CD4-positive, alpha-beta T cell treated with Interleukin-17A for 1 hour (primary cell): ENCODE measurements around the gene RITA1.
"Not testable (repeated sequence)": the region's sequence is repeated elsewhere in the genome, so short reads cannot be mapped to it uniquely, and the experiment has no call there.

Experiments
- DNase-seq: peaks from one replicate; pipeline ENCODE4 v3.0.0-alpha.2; 2020

RITA1 gene, protein sequence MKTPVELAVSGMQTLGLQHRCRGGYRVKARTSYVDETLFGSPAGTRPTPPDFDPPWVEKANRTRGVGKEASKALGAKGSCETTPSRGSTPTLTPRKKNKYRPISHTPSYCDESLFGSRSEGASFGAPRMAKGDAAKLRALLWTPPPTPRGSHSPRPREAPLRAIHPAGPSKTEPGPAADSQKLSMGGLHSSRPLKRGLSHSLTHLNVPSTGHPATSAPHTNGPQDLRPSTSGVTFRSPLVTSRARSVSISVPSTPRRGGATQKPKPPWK

DNA sequence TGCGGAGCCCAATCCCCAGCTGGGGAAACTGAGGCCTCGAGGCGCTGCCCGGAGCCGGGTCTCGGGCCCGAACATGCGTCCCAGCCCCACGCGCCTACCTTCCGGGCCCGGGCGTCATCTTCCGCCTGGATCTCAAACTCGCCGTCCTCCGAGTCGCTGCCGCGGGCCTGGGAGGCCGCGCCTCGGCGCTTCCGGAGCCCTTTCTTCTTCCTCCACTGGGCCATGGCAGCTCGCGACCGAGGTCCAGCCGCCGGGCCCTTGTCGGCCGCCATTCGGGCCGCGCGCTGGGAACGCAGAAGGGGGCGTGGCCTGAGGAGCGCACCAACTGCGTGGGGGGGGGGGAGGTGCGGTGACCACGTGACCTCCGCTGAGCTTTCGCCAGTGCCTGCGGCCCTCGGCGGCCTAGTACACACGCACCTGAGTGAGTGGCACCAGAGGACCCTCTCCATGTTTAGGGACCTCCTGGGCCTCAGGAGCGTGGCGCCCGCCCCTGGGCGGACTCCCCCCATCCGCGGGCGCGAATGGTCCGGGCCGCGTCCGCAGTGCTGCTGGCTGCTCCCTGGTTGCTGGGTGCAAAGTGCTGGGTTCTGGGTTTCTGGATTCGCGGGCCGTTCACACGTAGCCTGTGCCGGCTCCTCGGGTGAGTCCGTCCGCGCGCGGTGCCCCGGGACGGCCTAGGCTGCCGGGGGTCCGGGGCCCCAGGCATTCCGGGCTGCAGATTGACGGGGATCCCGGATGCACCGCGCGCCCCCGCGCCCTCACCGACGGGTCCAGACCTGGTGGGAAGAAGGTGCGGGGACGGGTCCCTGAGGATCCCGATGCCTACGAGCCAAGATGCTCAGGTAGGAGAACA, at the start of gene RITA1, which contains the start of gene DDX54:
RITA1 (plus strand) TSS at position 542 of the 853 bp plus-strand sequence. CDS start 1,026 bp downstream, outside the sequence.
DDX54 (minus strand) TSS at position 299 of the 853 bp plus-strand sequence; CDS start at position 272, 27 bp downstream.
- peak; percentile 84 for DNase-seq

DNA sequence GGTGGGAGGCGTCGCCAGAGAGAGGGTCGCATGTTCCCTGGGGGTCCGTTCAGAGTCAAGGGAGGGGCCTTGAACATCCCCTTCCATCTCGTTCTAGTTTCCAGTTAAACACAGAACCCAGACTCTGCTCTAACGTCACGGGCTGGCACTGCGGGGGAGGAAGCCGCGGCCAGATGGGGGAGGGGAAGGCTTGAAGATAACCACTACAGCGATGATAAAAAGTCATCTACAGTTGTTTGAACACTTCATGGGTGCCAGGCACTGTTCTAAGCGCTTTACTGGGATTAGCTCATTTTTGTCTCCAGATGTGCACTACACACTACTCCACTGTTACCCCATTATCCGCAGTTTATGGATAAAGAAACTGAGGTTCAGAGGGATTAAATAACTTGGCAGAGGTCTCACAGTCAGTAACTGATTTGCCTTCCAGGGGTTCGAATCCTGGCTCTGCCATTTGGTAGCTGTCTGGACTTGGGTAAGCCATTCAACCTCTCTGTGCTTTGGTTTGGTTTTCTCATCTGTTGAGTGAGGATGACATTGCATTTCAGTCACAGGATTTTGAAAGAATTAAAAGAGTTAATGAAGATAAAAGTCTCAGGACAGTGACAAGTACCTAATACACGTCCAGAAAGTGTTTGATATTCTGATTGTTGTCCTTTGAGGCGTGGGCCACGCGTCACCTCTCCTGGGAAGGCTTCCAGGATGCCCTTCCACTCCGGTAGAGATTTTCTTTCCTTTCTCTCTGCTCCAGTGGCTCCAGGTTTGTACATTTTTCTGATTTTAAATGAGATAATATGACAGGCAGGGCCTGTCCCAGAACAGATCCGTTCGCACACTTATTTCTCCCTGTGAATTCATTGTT, 49.2 kb upstream of the RITA1 start:
- peak; percentile 60 for DNase-seq

DNA sequence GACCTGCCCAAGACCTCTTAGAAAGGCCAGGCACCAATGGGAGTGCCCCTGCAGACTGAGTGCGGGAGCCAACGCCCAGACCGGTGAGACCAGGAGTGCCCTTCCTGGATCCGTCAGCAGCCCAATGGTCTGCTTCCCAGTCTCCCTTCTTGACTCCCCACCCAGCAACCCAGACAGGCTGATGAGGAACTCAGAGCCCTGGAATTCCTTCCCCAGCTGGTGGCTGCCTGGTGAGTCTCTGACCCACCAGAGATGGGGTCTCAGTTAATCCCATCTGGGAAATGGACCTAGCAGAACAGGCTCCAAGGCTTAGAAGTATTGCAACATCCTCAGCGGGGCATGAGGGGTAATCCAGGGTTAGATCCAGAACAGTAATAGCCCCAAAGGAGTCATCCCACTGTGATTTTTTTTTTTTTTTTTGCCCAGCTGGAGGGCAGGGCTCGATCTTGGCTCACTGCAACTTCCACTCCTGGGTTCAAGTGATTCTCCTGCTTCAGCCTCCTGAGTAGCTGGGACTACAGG, 48.5 kb upstream of the RITA1 start:
- DNase-seq: no peak

DNA sequence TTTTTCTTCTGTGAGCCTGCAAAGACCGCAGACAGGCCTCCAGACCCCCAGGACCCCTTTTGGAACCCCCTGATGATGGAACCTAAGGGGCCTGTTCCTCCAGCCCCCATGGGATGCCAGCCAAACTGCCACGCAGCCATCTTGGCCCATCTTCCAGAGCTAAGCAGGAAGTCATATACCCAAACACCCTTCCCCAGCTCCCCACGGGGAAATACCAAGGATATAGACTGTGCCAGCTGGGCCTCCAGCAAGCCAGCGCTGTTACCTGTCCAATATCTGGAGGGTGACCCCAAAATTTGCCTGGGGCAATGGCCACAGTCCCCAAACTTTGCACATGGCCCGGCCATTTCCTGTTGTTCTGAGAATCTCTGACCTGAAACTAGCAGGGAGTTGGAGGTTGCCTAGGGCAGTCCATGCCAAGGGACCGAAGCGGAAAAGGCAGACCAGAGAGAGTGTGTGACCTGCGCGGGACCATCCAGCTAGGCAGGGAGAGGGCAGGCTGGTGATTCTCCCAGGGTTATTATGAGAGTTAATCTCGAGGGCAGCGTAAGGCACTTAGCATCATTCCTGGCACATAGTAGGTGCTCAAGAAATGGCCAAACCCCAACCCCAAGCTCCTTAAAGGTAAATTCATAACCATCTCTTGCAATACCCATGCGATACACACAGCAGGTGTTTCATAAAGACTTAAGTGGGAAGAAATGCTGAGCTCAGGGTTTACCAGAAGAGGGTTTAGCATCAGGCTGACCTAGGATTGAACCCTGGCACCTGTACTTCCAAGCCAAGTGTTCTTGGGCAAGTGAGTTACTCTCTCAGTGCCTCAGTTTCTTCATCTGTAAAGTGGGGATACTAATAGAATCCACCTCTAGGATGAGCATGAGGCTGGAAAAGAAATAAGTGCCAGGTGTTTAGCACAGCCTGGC, 47.4 kb upstream of the RITA1 start:
- no peak for DNase-seq

DNA sequence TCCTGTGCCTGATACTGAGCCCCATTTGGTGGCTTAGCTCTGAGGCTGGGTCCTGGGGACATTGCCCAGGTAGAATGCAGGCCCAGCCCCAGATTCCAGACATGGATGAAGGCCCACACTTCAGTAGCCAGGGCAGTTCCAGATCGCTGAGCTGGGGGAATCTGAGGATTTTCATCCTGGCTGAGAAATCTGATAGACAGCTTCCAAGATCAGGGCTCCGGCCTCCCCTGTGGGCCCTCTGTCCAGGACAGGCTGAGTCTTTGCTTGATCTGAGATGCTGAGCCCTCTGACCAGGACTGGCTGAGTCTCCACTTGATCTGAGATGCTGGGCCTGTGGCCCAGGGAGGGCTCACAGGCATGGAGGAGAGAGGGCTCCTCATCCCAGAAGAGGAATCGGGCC, 46.7 kb upstream of the RITA1 start:
- no peak for DNase-seq

DNA sequence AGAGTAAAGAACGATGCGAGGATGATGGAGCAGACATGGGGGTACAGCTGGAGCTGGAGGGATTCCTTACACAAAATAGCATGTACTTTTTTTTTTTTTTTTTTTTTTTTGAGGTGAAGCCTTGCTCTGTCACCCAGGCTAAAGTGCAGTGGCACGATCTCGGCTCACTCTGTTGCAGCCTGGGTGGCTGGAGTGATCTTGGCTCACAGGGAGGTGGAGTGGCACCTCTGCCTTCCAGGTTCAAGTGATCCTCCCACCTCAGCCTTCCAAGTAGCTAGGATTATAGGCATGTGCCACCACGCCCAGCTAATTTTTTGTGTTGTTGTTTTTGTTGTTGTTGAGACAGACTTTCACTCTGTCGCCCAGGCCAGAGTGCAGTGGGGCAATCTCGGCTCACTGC, 44.8 kb upstream of the RITA1 start:
- DNase-seq: no peak

DNA sequence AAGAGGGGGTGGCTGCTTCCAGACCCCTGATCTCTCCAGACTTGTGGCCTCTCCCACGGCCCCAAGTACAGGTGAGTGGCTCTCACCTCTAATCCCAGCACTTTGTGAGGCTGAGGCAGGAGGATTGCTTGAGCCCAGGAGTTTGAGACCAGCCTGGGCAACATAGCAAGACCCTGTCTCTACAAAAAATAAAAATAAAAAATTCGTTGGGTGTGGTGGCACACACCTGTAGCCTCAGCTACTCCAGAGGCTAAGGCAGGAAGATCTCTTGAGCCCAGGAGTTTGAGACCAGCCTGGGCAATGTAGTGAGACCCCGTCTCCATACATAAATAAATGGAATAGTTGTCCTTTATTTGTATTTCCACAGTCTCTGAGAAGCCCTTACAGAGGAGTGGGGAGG, 43.8 kb upstream of the RITA1 start:
- not testable (repeated sequence) for DNase-seq

DNA sequence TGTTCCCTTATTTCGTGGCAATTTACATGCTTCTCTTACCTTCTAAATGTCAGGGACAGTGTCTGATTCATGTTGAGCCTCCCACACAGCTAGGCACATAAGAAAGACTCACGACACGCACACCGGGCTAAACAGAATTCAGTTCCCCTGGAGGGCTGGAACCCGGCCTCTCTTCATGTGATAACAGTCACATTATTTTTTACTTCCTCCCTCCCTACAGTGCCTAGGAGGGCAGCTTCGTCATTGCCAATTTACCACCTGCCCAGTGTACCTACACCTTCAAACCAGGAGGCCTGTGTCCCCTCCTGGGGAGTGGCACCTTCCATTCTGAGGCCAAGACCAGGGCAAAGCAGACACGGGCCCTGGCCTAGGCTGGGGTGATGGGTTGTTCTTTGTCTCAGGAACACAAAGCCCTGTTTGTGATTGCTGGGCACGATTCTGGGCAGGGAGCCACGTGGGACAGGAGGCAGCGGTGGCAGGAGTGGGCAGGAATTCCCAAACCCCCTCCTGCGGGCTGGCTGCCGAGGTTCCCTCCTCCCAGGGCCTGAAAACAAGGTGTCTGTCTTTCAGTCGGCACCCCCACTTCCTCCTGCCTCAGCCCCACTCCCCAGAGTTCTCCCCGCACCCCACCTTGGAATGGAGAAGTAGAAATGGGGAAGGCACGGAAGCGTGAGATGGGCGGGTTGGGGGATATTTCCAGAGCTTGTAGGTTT, 43.2 kb upstream of the RITA1 start:
- DNase-seq: peak; percentile 18

DNA sequence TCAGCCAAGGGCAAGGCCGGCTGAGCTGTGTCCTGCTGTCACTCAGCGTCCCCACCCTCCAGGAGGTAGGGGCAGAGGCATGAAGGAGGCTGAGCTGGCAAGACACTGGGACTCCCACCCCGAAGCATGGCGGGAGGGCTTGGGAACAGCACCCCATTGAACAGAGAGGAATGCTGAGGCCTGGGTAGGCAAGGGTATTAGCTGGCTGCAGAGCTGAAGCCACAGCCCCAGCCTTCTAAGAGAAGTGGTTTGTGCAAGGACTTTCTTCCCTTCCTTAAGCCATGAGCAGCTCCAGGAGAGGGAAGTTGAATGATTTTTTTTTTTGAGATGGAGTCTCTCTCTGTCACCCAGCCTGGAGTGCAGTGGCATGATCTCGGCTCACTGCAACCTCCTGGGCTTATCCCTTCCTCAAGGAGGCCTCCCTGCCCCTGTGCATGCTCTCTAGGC, 42.6 kb upstream of the RITA1 start:
- DNase-seq: no peak

DNA sequence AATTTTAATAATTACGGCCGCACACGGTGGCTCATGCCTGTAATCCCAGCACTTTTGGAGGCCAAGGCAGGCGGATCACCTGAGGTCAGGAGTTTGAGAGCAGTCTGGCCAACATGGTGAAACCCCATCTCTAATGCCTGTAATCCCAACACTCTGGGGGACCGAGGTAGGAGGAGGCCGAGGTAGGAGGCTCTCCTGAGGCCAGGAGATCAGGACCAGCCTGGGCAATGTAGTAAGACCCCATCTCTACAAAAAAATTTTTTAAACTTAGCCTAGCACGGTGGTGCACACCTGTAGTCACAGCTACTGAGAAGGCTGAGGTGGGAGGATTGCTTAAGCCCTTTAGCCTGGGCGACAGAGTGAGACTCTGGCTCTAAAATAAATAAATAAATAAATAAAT, 41.6 kb upstream of the RITA1 start:
- no peak for DNase-seq

DNA sequence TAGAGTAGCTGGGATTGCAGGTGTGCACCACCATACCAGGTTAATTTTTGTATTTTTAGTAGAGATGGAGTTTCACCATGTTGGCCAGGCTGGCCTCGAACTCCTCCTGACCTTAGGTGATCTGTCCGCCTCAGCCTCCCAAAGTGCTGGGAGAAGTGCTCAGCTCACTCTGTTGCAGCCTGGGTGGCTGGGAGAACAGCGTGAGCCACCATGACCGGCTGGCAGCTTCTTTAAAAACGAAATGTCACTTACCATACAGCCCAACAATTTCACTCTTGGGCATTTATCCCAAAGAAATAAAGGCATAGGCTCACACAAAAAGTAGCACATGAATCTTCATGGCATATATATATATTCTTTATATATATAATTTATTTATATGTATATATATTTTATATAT, 40.7 kb upstream of the RITA1 start:
- no peak for DNase-seq

DNA sequence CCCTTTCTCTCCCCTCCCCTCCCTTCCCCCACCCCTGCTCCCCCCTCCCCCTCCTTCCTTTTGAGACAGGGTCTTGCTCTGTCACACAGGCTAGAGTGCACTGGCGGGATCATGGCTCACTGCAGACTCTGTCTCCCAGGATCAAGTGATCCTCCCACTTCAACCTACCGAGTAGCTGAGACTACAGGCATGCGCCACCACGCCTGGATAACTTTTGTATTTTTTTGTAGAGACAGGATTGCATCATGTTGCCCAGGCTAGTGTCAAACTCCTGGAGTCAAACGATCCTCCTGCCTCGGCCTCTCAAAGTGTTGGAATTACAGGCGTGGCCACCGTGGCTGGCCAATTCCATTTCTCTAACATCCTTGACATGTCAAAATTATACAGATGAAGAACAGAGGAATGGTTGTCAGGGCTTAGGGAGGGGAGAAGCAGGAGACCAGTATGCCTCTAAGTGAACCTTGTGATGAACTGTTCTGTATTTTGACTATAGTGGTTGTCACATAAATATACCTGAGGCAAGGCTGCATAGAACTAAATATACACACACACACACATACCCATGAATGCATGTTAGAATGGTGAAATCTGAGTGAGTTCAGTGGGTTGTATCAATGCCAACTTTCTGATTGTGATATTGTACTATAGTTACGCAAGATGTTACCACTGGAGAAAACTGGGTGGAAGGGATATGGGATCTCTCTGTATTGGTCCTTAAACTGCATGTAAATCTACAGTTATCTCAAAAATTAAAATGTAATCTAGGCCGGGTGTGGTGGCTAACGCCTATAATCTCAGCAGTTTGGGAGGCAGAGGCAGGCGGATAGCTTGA, 39.6 kb upstream of the RITA1 start:
- no peak for DNase-seq

DNA sequence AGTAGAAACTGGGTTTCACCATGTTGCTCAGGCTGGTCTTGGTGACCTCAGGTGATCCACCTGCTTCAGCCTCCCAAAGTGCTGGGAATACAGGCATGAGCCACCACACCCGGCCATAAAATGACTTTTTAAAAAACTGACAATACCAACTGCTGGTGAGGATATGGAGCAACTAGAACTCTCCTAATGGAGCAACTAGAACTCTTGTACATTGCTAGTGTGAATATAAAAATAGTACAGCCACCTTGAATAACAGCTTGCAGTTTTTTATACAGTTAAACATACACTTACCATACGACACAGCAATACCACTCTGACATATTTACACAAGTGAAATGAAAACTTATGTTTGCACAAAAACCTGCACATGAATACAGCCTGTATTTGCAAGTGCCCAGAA, 38.5 kb upstream of the RITA1 start:
- no peak for DNase-seq

DNA sequence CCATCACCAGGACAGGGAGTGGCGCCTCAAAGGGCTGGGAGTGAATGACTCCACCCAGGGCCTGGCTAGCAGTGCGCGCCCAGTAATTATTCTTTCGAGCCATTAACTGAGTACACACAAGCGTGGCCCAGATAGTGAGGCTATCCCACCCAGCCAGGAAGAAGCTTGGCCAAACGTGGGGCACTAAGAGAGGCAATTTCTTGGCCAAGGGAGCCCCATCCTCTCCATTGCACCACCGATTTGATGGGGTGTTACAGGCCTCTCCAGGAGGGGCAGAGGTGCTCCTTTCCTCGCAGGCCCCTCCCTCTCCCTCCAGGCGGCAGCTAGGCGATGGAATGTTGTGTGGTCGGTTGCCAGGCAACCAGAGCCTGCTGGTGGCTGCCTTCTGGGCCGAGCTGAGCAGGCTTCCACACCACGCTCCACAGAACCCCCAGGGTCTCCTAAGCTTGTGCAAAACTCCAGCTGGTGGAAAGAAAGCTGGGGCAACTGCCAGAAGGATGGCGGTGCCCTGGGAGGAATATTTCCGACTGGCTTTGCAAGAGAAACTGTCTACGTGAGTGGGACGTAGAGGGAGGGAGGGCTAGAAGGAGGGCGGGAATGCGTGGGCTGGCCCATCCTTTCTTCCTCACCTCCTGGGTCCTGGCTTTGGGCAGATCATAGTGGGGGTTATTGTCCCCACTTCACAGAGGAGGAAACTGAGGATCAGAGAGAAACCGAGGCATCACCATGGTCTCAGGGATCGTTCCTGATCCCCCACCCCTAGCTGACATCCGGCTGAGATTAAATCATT, 36.0 kb upstream of the RITA1 start, which contains the start of gene CFAP73:
CFAP73 (plus strand) TSS at position 364 of the 790 bp plus-strand sequence; CDS start at position 498, 134 bp downstream.
- no peak for DNase-seq

DNA sequence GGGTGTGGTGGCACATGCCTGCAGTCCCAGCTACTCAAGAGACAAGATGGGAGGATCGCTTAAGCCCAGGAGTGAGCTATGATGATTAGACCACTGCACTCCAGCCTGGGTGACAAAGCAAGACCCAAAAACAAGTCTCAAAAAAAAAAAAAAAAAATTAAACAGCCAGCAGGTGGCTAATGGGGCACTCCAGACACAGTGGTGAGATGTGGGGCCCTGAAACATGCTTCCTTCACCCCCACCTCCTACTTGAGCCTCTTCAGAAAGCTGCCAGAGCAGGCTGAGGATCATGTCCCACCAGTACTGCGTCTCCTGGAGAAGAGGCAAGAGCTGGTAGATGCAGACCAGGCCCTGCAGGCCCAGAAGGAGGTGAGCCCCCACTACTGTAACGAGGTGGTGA, 33.9 kb upstream of the RITA1 start:
- DNase-seq: no peak

DNA sequence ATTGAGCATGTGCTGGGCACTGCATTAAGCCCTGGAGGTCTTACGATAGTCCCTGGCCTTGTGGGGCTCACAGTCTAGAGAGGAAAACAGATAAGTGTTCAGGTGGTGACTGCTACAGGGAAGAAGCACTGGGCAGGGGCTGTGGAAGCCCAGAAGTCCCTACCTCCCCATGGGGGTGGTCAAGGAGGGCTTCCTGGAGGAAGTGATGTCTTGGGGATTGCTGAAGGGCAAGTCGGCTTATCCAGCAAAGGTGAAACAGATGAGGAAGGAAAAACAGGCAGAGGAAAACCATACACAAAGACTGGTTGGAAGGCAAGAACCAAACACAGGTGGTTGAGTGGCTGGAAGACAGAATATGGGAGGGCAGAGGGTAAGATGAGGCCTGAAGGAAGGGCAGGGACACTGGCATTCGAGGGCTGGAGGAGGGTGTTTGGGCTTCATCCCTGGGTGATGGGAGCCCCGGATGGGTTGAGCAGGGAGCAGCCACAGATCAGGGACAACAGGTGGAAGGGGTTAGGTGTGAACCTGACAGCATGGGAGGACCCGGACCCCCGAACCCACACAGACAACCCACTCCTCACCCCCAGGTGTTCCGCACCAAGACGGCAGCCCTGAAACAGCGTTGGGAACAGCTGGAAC, 33.2 kb upstream of the RITA1 start:
- DNase-seq: no peak

DNA sequence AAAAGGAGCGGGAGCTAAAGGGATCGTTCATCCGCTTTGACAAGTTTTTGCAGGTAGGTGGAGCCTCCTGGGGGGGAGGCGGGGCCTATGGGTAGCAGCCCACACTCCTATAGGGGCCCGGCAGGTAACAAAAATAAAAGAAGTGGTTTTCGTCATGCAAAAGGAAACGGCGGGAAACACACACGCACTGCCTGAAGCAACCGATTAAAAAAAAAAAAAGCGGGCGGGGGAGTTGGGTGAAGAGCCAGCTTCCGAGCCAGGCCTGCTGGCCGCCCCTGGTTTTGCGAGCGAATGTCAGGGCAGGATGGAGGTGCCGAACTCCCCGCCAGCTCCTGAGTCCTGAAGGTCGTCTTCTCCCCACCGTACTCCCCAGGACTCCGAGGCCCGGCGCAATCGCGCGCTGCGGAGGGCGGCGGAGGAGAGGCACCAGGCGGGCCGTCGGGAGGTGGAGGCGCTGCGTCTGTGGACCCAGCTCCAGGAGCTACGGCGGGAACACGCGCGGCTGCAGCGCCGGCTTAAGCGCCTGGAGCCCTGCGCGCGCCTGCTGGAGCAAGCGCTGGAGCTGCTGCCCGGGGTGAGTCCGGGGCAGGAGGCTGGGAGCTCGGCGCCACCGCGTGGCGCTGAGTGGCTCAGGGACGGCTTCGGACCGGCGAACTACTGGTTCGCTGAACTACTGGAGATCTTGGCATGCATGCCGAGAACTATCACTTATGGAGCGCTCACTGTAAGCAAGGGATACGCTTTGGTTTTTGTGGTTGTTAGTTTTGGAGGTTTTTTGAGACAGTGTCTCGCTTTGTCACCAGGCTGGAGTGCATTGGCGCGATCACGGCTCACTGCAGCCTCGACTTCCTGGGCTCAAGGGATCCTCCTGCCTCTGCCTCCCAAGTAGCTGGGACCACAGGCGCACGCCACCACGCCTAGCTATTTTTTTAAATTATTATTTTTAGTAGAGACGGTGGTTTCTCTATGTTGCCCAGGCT, 32.4 kb upstream of the RITA1 start:
- DNase-seq: peak; percentile 75
